ENCODE results near the gene TKT.

Gene TKT

GRCh38 chr3:53195066-53195450 is 60.8 kb downstream of the TKT start:
- DNase-seq, result no peak

GRCh38 chr3:53194210-53195065 is 61.4 kb downstream of the TKT start:
- DNase-seq, result no peak

GRCh38 chr3:53193466-53194209 is 62.2 kb downstream of the TKT start:
- no peak for DNase-seq

GRCh38 chr3:53192608-53193007 is 63.2 kb downstream of the TKT start:
- no peak for DNase-seq

- no peak for DNase-seq
Observed at GRCh38 chr3:53191836-53192480, 63.9 kb downstream of the TKT start.

GRCh38 chr3:53190659-53191058 is 65.2 kb downstream of the TKT start:
- no peak for DNase-seq

- DNase-seq, result no peak
Observed at GRCh38 chr3:53189276-53189675, 66.5 kb downstream of the TKT start.

GRCh38 chr3:53188720-53189119 is 67.1 kb downstream of the TKT start:
- no peak for DNase-seq

- DNase-seq, result no peak
Observed at GRCh38 chr3:53188136-53188685, 67.6 kb downstream of the TKT start.

GRCh38 chr3:53187430-53187829 is 68.4 kb downstream of the TKT start:
- no peak for DNase-seq

GRCh38 chr3:53186726-53187125 is 69.1 kb downstream of the TKT start:
- DNase-seq, result no peak

GRCh38 chr3:53185761-53186465 is 69.9 kb downstream of the TKT start:
- DNase-seq, result no peak

- DNase-seq, result no peak
Observed at GRCh38 chr3:53184701-53185100, 71.1 kb downstream of the TKT start.

GRCh38 chr3:53183514-53183913 is 72.3 kb downstream of the TKT start:
- DNase-seq, result no peak

- DNase-seq, result no peak
Observed at GRCh38 chr3:53182764-53183355, 73.0 kb downstream of the TKT start.

GRCh38 chr3:53181528-53181927 is 74.3 kb downstream of the TKT start:
- DNase-seq, result no peak

- no peak for DNase-seq
Observed at GRCh38 chr3:53181024-53181371, 74.8 kb downstream of the TKT start.

- peak; percentile 89 for DNase-seq
Observed at GRCh38 chr3:53180305-53181023, 75.4 kb downstream of the TKT start.

GRCh38 chr3:53179580-53179979 is 76.2 kb downstream of the TKT start:
- no peak for DNase-seq

GRCh38 chr3:53178246-53178645 is 77.6 kb downstream of the TKT start:
- no peak for DNase-seq

GRCh38 chr3:53175613-53176540 is 79.9 kb downstream of the TKT start:
- no peak for DNase-seq
